Neural cell (in vitro differentiated cells): ENCODE measurements around the gene ACTN4. TPM values are rescaled to one million over a fixed set of nuclear protein-coding genes. Genes with fewer than 3 reads are reported as not detected.

ENCODE experiments used
- H2AFZ ChIP-seq: fragments of 200-600, 300-800 bp; sonication (generic), shearing (Covaris generic); 2 replicates; pipeline ENCODE4 v1.6.0; 2014; ENCODE audit warnings: low read depth, mild to moderate bottlenecking, antibody characterized with exemption, low read length, moderate library complexity
- H3F3A ChIP-seq: fragments of 200-600 bp; shearing (Covaris generic); 2 replicates; pipeline ENCODE4 v1.6.1; 2016; ENCODE audit warnings: mild to moderate bottlenecking, moderate library complexity, mixed read lengths, antibody characterized with exemption, low read length; ENCODE audit not compliant: insufficient read depth, poor library complexity, severe bottlenecking
- H3K27ac ChIP-seq: fragments of 200-600, 300-800 bp; sonication (generic), shearing (Covaris generic); 2 replicates; pipeline ENCODE4 v1.5.1; 2014; ENCODE audit warnings: mild to moderate bottlenecking, low read length, moderate library complexity
- H3K27me3 ChIP-seq: fragments of 300-800, 200-600 bp; sonication (generic), shearing (Covaris generic); 2 replicates; pipeline ENCODE4 v1.6.0; 2014; ENCODE audit warnings: mild to moderate bottlenecking, low read depth, low read length, moderate library complexity; ENCODE audit not compliant: insufficient read depth
- H3K36me3 ChIP-seq: fragments of 300-800, 200-600 bp; sonication (generic), shearing (Covaris generic); 2 replicates; pipeline ENCODE4 v1.5.1; 2014; ENCODE audit warnings: mild to moderate bottlenecking, antibody characterized with exemption, low read length, moderate library complexity; ENCODE audit not compliant: insufficient read depth
- H3K4me2 ChIP-seq: fragments of 300-800, 200-600 bp; sonication (generic), shearing (Covaris generic); 2 replicates; pipeline ENCODE4 v1.6.0; 2014; ENCODE audit warnings: mild to moderate bottlenecking, low read length
- H3K4me3 ChIP-seq: fragments of 300-800, 200-600 bp; sonication (generic), shearing (Covaris generic); 2 replicates; pipeline ENCODE4 v1.5.1; 2014; ENCODE audit warnings: mild to moderate bottlenecking, low read length, moderate library complexity
- H3K79me2 ChIP-seq: fragments of 200-600 bp; shearing (Covaris generic); replicated peaks from 2 replicates; pipeline ENCODE4 v1.6.0; 2014; ENCODE audit warnings: mild to moderate bottlenecking, low read length, moderate library complexity; ENCODE audit not compliant: insufficient read depth
- H3K9ac ChIP-seq: fragments of 300-800, 200-600 bp; sonication (generic), shearing (Covaris generic); 2 replicates; pipeline ENCODE4 v1.6.1; 2016; ENCODE audit warnings: mild to moderate bottlenecking, low read length, mixed read lengths
- H3K9me2 ChIP-seq: fragments of 200-600 bp; shearing (Covaris generic); 2 replicates; pipeline ENCODE4 v1.6.1; 2016; ENCODE audit warnings: mild to moderate bottlenecking, low read length, mixed read lengths; ENCODE audit not compliant: insufficient read depth
- H3K9me3 ChIP-seq: fragments of 200-600, 300-800 bp; sonication (generic), shearing (Covaris generic); 2 replicates; pipeline ENCODE4 v1.6.1; 2016; ENCODE audit warnings: mild to moderate bottlenecking, mixed run types, low read length, moderate library complexity, mixed read lengths
- H4K20me1 ChIP-seq: fragments of 200-600 bp; shearing (Covaris generic); 2 replicates; pipeline ENCODE4 v1.6.1; 2016; ENCODE audit warnings: mild to moderate bottlenecking, mixed run types; ENCODE audit not compliant: insufficient read depth
- CTCF ChIP-seq: fragments of 450-650 bp; IDR thresholded peaks from 2 replicates; pipeline ENCODE4 v1.5.1; 2014; ENCODE audit warnings: antibody characterized with exemption, mild to moderate bottlenecking, moderate library complexity; ENCODE audit not compliant: poor library complexity, severe bottlenecking
- EP300 ChIP-seq: fragments of 450-650 bp; conservative IDR thresholded peaks from 2 replicates; pipeline ENCODE4 v1.6.1; 2014; ENCODE audit warnings: antibody characterized with exemption, mild to moderate bottlenecking, moderate library complexity; ENCODE audit not compliant: poor library complexity, severe bottlenecking
- EZH2 ChIP-seq: fragments of 200-600, 300-800 bp; shearing (Covaris generic), sonication (generic); IDR thresholded peaks from 2 replicates; pipeline ENCODE4 v1.6.1; 2014; ENCODE audit warnings: antibody characterized with exemption, low read length, borderline replicate concordance, mild to moderate bottlenecking; ENCODE audit not compliant: insufficient read depth, poor library complexity, severe bottlenecking
- MXI1 ChIP-seq: fragments of 450-650 bp; conservative IDR thresholded peaks from 2 replicates; pipeline ENCODE4 v1.6.1; 2014; ENCODE audit warnings: antibody characterized with exemption, mild to moderate bottlenecking; ENCODE audit not compliant: poor library complexity, severe bottlenecking
- POLR2AphosphoS5 ChIP-seq: IDR thresholded peaks from 2 replicates; pipeline ENCODE4 v1.6.1; 2012
- RAD21 ChIP-seq: fragments of 450-650 bp; conservative IDR thresholded peaks from 2 replicates; pipeline ENCODE4 v1.6.1; 2014; ENCODE audit warnings: antibody characterized with exemption, mild to moderate bottlenecking, moderate library complexity
- REST ChIP-seq: IDR thresholded peaks from 2 replicates; pipeline ENCODE4 v1.6.1; 2012; ENCODE audit warnings: borderline replicate concordance
- SMC3 ChIP-seq: fragments of 450-650 bp; conservative IDR thresholded peaks from 2 replicates; pipeline ENCODE4 v1.6.1; 2014; ENCODE audit warnings: antibody characterized with exemption, mild to moderate bottlenecking, moderate library complexity; ENCODE audit not compliant: poor library complexity
- TAF1 ChIP-seq: IDR thresholded peaks from 2 replicates; pipeline ENCODE4 v1.6.1; 2012; ENCODE audit warnings: low read depth
- polyA plus RNA-seq: library from polyadenylated mRNA; depleted of rRNA; stranded (reverse); fragments of >200 nt; gene quantifications from 2 replicates; pipeline ENCODE4 v1.2.3, GENCODE V29; 2014

The ACTN4 gene
- polyA plus RNA-seq, 1 donor from 2014 or later: 54.0 TPM

GRCh38 chr19:38606131-38606530 is 41.3 kb upstream of the ACTN4 start:
- Histone ChIP-seq H3K27me3 (no peaks in the 10 kb centered on the region), H3K79me2 (no peaks in the 10 kb centered on the region), H3K4me2 (no peak overlapping the region), H3K36me3 (no peaks in the 10 kb centered on the region), H3F3A (no peaks in the 10 kb centered on the region), H2AFZ (no peak overlapping the region), H4K20me1 (no peaks in the 10 kb centered on the region), H3K9me3 (no peaks in the 10 kb centered on the region), H3K27ac (no peak overlapping the region), H3K4me3 (no peak overlapping the region), H3K9me2 (no peaks in the 10 kb centered on the region), H3K9ac (no peak overlapping the region)
- TF ChIP-seq POLR2AphosphoS5 (no peak), CTCF (no peak), MXI1 (no peak), REST (no peak), RAD21 (no peak), SMC3 (no peak), EZH2 (no peak), EP300 (no peak), TAF1 (no peak)

- Histone ChIP-seq H3K9me2 (no peaks in the 10 kb centered on the region), H3K36me3 (no peaks in the 10 kb centered on the region), H3K27me3 (no peaks in the 10 kb centered on the region), H3K9ac (no peak overlapping the region), H3K27ac (no peak overlapping the region), H3K79me2 (peaks cover 2% of the 10 kb centered on the region), H4K20me1 (no peaks in the 10 kb centered on the region), H3K4me3 (no peak overlapping the region), H3F3A (no peaks in the 10 kb centered on the region), H3K4me2 (no peak overlapping the region), H2AFZ (no peak overlapping the region), H3K9me3 (no peaks in the 10 kb centered on the region)
- TF ChIP-seq EP300 (no peak), RAD21 (no peak), REST (no peak), CTCF (no peak), TAF1 (no peak), MXI1 (no peak), SMC3 (no peak), EZH2 (no peak), POLR2AphosphoS5 (no peak)
These were observed 33.2 kb upstream of the ACTN4 start for GRCh38 chr19:38614289-38614688.
